ENCODE measurements around the gene PIP5K1A. TPM values are rescaled to one million over a fixed set of nuclear protein-coding genes. Genes with fewer than 3 reads are reported as not detected.
A peak's percentile ranks its signal among the peaks of the same experiment; 100 is the strongest.

PIP5K1A gene
- total and polyA plus RNA-seq, 9 of the 15 experiments (the other 6 are each of a cell fraction or from before 2014, with no cell fraction given) = 1.9 to 42.4 (median 18.8) TPM

GRCh38 chr1:151213560-151213959 lies 15.2 kb downstream of the PIP5K1A start:
- Histone ChIP-seq H3K79me2 (ENCODE audit: control insufficient read depth, insufficient read depth, low read length) (peaks cover 18% of the 10 kb centered on the region), H2AFZ (ENCODE audit: low read depth, low read length) (no peak overlapping the region), H3K4me2 (ENCODE audit: insufficient read depth, low read length) (no peak overlapping the region), H3K9me1 (ENCODE audit: control insufficient read depth, insufficient read depth, low read length) (no peaks in the 10 kb centered on the region), H3K4me3 (no peak overlapping the region), H3K36me3 (ENCODE audit: control insufficient read depth, insufficient read depth, low read length) (peaks cover 21% of the 10 kb centered on the region; the same call in 1 of the 3 replicates), H3K27ac (ENCODE audit: extremely low read depth, low read depth, low read length) (no peak overlapping the region), H3K27me3 (ENCODE audit: control insufficient read depth in 2 of 2, insufficient read depth in 2 of 2, low read length in 2 of 2) (no peaks in the 10 kb centered on the region), H3K4me1 (replicated peaks in 1 of 2; ENCODE audit: control insufficient read depth in 2 of 2, insufficient read depth in 2 of 2, low read length in 2 of 2) (peaks cover 0 to 2% of the 10 kb centered on the region in 2 experiments; a peak in 2 of 5 replicates), H4K20me1 (replicated peaks; ENCODE audit: control insufficient read depth, insufficient read depth, low read length) (no peaks in the 10 kb centered on the region), H3K9me3 (replicated peaks; ENCODE audit: control insufficient read depth, insufficient read depth, low read depth, low read length) (no peaks in the 10 kb centered on the region), H3K9ac (ENCODE audit: insufficient read depth in 1 of 2, low read depth in 2 of 2, low read length in 2 of 2) (no peak overlapping the region)
- ChIA-PET POLR2A (interaction anchor here (1.0 kb wide), 1 partner anchor 41 kb away, joined by 3 read pairs; no protein-coding TSS in a partner anchor), CTCF (ENCODE audit: low intra/inter-chr PET ratio) (no interaction called here)
- intact Hi-C loops (cut with micrococcal nuclease) (no loop called here), in situ Hi-C loops (cut with MboI) (no loop called here)
- TF ChIP-seq ADNP (tag; IDR thresholded peaks at IDR 0.05) (no peak), ZNF316 (IDR thresholded peaks at IDR 0.05) (0 out of 2 replicates have a peak, but pooled peaks have one; percentile 5), HNRNPH1 (optimal IDR thresholded peaks at IDR 0.05; ENCODE audit: low read depth, low read length) (no peak)
- no peak for DNase-seq (ENCODE audit: extremely low read depth in 1 of 4, low spot score in 3 of 4)
- WGBS (ENCODE audit: insufficient coverage, low coverage, missing lambda C conversion rate) = 14% methylated on average over 2 of the region's 2 CpGs
- BruUV-seq (replicated peaks) = no TSS peak
- FAIRE-seq = no peak
- no peak for ATAC-seq

- intact Hi-C loops (cut with micrococcal nuclease) (no loop called here), in situ Hi-C loops (cut with MboI) (no loop called here)
- BruUV-seq (replicated peaks) = no TSS peak
- no peak for ATAC-seq
- H3K27ac ChIP-seq (ENCODE audit: extremely low read depth, low read depth, low read length) = no peak overlapping the region
- no peaks in the 10 kb centered on the region for H4K20me1 ChIP-seq (replicated peaks; ENCODE audit: control insufficient read depth, insufficient read depth, low read length)
- WGBS (ENCODE audit: insufficient coverage, low coverage, missing lambda C conversion rate) = 44% methylated on average over 1 of the region's 1 CpG
- H3K36me3 ChIP-seq (ENCODE audit: control insufficient read depth, insufficient read depth, low read length) = peaks cover 17% of the 10 kb centered on the region; the same call in 1 of the 3 replicates
- ChIA-PET CTCF (ENCODE audit: low intra/inter-chr PET ratio) (no interaction called here), POLR2A (no interaction called here)
- FAIRE-seq = no peak
- no peak overlapping the region for H3K4me3 ChIP-seq
- no peaks in the 10 kb centered on the region for H3K9me1 ChIP-seq (ENCODE audit: control insufficient read depth, insufficient read depth, low read length)
- H2AFZ ChIP-seq (ENCODE audit: low read depth, low read length) = no peak overlapping the region
- no peak overlapping the region for H3K4me2 ChIP-seq (ENCODE audit: insufficient read depth, low read length)
- no peak for TF ChIP-seq TCF3 (CRISPR knock-in tag; IDR thresholded peaks at IDR 0.05)
- TF ChIP-seq NFIC (IDR thresholded peaks at IDR 0.05) = peak; percentile 78
- 0 out of 2 replicates have a peak, but pooled peaks have one; percentile 18 for TF ChIP-seq DPF2 (IDR thresholded peaks at IDR 0.05)
- no peaks in the 10 kb centered on the region for H3K4me1 ChIP-seq (replicated peaks in 1 of 2; ENCODE audit: control insufficient read depth in 2 of 2, insufficient read depth in 2 of 2, low read length in 2 of 2)
- DNase-seq (ENCODE audit: extremely low read depth in 1 of 4, low spot score in 3 of 4) = peak in 1 of 4 experiments; percentile 10
- no peaks in the 10 kb centered on the region for H3K9me3 ChIP-seq (replicated peaks; ENCODE audit: control insufficient read depth, insufficient read depth, low read depth, low read length)
- no peaks in the 10 kb centered on the region for H3K27me3 ChIP-seq (ENCODE audit: control insufficient read depth in 2 of 2, insufficient read depth in 2 of 2, low read length in 2 of 2)
- H3K9ac ChIP-seq (ENCODE audit: insufficient read depth in 1 of 2, low read depth in 2 of 2, low read length in 2 of 2) = no peak overlapping the region
- peaks cover 5% of the 10 kb centered on the region; the same call in 2 of the 3 replicates for H3K79me2 ChIP-seq (ENCODE audit: control insufficient read depth, insufficient read depth, low read length)
These were observed 23.3 kb downstream of the PIP5K1A start for GRCh38 chr1:151221616-151222015.

Measured in K562 (cell line).